Ovary (tissue), 9 donors: ENCODE data around the gene CD28. TPM values are rescaled to one million over a fixed set of nuclear protein-coding genes. Genes with fewer than 3 reads are reported as not detected.

Experiments used
- DNase-seq, 5 donors: peaks; one replicate each; pipeline ENCODE4 v3.0.0-alpha.2; 2019 to 2020
- H3K27ac ChIP-seq, 2 donors: fragments of 200-600 bp; one replicate each; pipeline versions ENCODE4 v1.5.1 to v1.8.0; 2019 to 2022
- H3K27me3 ChIP-seq: fragments of 200-600 bp; one replicate; pipeline ENCODE4 v1.8.0; 2022
- H3K36me3 ChIP-seq: fragments of 200-600 bp; sonication (generic); one replicate; pipeline ENCODE4 v1.5.1; 2019
- H3K4me1 ChIP-seq: one replicate; pipeline ENCODE4 v1.8.1; 2013; ENCODE audit warnings: mild to moderate bottlenecking, moderate library complexity; ENCODE audit not compliant: insufficient read depth
- H3K4me3 ChIP-seq: fragments of 200-600 bp; sonication (generic); one replicate; pipeline ENCODE4 v1.5.1; 2017
- H3K9me3 ChIP-seq, 2 donors: fragments of 200-600 bp in 1 of 2; sonication (generic) in 1 of 2; one replicate each; pipeline versions ENCODE4 v1.5.1 to v1.8.1; 2013 to 2019; ENCODE audit warnings: mild to moderate bottlenecking in 1 of 2, moderate library complexity in 1 of 2
- EP300 ChIP-seq: sonication (generic); formaldehyde crosslinking; IDR thresholded peaks from one replicate; pipeline ENCODE4 v1.6.1; 2017; ENCODE audit warnings: antibody characterized with exemption
- POLR2A ChIP-seq: fragments of 450-650 bp; IDR thresholded peaks from one replicate; pipeline ENCODE4 v1.6.1; 2017; ENCODE audit warnings: antibody characterized with exemption, mild to moderate bottlenecking, moderate library complexity
- WGBS, 3 donors: extraction: QIAGEN DNeasy Blood & Tissue Kit in 1 of 3; methylation state at CpG; one replicate each; pipeline versions ENCODE4 v1.1.5 to v1.1.7; 2013 to 2017; 5-methylcytosine and 5-hydroxymethylcytosine counted together
- intact Hi-C, 4 donors: fragments of 100-400 bp; cut with DNase I; formaldehyde crosslinking; loops; one replicate each; pipeline versions ENCODE4 v1.11.0 to v1.15.1; 2022 to 2023
- polyA plus RNA-seq, 2 donors: library from polyadenylated mRNA; stranded (reverse); fragments of 200-250 nt in 1 of 2; fragments of 350-450 nt in 1 of 2; fragmentation: Illumina TruSeq in 1 of 2; extraction: RNeasy Lipid Tissue Mini Kit (QIAGEN cat#74804) in 1 of 2; gene quantifications; one replicate each; pipeline ENCODE4 v1.2.3, GENCODE V29; 2013 to 2014
- total RNA-seq, 7 donors: library from RNA; depleted of rRNA in 2 of 7; stranded (reverse); fragments of >200 nt in 2 of 7; fragmentation: NEBNext Ultra II Directional in 3 of 7; extraction: Animal tissue kit (Norgen Biotek cat#: 25700) in 3 of 7; gene quantifications; one replicate each; pipeline versions ENCODE4 v1.1.0 to v1.2.4, GENCODE V29; 2016 to 2023
- TF ChIP-seq, protein P1 (sequence below), 3 donors: fragments of 450-650 bp in 2 of 3; fragments of 200-600 bp in 1 of 3; IDR thresholded peaks; one replicate each; pipeline versions ENCODE4 v1.5.1 to v1.8.0; 2016 to 2022; ENCODE audit warnings: antibody characterized with exemption in 3 of 3, mild to moderate bottlenecking in 1 of 3
- donor health status: DM: no; HTN: no; CAD: no; lungs with moderate emphysema.
- donor health status: DM: no; HTN: no; CAD: no.
- donor health status: Bipolar disorder and iron deficiency.
- donor health status: DM: yes; HTN: yes; CAD: no.
- donor health status: DM: no; HTN: no; CAD: no.
- donor health status: DM: yes; HTN: yes; CAD: no.

The CD28 gene
- total and polyA plus RNA-seq, 9 donors: 0.18 to 4.3 (median 1.2) TPM

DNA sequence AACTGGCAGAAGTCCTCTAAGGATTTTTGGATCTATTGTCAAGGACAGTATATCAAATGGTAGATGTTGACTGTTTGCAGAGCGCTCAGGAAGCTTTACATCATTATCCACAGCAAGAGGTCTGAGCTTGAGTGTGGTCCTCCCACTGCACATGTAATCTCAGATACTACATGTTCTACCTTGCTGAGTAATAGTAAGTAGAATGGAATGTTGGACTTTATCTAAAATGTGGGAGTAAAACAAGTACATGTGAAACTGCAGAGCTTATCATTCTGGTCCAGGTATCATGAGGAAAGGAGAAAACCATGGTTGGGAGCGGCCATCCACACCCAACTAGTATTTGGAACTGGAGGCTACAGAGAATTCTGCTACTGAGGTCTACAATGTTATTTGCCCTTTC is 19.3 kb upstream of the CD28 start:
- Histone ChIP-seq H3K36me3 (no peaks in the 10 kb centered on the region), H3K4me3 (no peak overlapping the region), H3K27me3 (no peaks in the 10 kb centered on the region), H3K27ac (no peak overlapping the region), H3K9me3 (no peaks in the 10 kb centered on the region), H3K4me1 (peaks cover 2% of the 10 kb centered on the region)
- intact Hi-C loops: no loop called here
- no peak for TF ChIP-seq EP300
- TF ChIP-seq POLR2A: no peak
- TF ChIP-seq, protein P1, sequence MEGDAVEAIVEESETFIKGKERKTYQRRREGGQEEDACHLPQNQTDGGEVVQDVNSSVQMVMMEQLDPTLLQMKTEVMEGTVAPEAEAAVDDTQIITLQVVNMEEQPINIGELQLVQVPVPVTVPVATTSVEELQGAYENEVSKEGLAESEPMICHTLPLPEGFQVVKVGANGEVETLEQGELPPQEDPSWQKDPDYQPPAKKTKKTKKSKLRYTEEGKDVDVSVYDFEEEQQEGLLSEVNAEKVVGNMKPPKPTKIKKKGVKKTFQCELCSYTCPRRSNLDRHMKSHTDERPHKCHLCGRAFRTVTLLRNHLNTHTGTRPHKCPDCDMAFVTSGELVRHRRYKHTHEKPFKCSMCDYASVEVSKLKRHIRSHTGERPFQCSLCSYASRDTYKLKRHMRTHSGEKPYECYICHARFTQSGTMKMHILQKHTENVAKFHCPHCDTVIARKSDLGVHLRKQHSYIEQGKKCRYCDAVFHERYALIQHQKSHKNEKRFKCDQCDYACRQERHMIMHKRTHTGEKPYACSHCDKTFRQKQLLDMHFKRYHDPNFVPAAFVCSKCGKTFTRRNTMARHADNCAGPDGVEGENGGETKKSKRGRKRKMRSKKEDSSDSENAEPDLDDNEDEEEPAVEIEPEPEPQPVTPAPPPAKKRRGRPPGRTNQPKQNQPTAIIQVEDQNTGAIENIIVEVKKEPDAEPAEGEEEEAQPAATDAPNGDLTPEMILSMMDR (IDR thresholded peaks at IDR 0.05): no peak
- WGBS, 3 donors: 66 to 100% (median 98%) methylated on average over 2 of the region's 2 CpGs
- no peak for DNase-seq

- H3K4me3 ChIP-seq: no peak overlapping the region
- WGBS, 3 donors: 13 to 18% (median 16%) methylated on average over 4 of the region's 4 CpGs
- no peaks in the 10 kb centered on the region for H3K4me1 ChIP-seq
- H3K36me3 ChIP-seq: no peaks in the 10 kb centered on the region
- no peak overlapping the region for H3K27ac ChIP-seq
- no peaks in the 10 kb centered on the region for H3K9me3 ChIP-seq
- TF ChIP-seq POLR2A: no peak
- TF ChIP-seq, protein P1 (IDR thresholded peaks at IDR 0.05): no peak
- no peak for TF ChIP-seq EP300
- DNase-seq: no peak
- H3K27me3 ChIP-seq: no peaks in the 10 kb centered on the region
- intact Hi-C loops: no loop called here
Observed at GRCh38 chr2:203688798-203689197, 17.6 kb upstream of the CD28 start.

- 84 to 95% (median 90%) methylated on average over 8 of the region's 8 CpGs for WGBS, 3 donors
- TF ChIP-seq EP300: no peak
- TF ChIP-seq, protein P1 (IDR thresholded peaks at IDR 0.05): no peak
- TF ChIP-seq POLR2A: no peak
- DNase-seq: no peak
- intact Hi-C loops: no loop called here
- no peaks in the 10 kb centered on the region for H3K4me1 ChIP-seq
- H3K27ac ChIP-seq: no peak overlapping the region
- H3K27me3 ChIP-seq: no peaks in the 10 kb centered on the region
- no peaks in the 10 kb centered on the region for H3K36me3 ChIP-seq
- no peaks in the 10 kb centered on the region for H3K9me3 ChIP-seq
- H3K4me3 ChIP-seq: no peak overlapping the region
Observed at GRCh38 chr2:203689426-203690116, 16.9 kb upstream of the CD28 start.

DNA sequence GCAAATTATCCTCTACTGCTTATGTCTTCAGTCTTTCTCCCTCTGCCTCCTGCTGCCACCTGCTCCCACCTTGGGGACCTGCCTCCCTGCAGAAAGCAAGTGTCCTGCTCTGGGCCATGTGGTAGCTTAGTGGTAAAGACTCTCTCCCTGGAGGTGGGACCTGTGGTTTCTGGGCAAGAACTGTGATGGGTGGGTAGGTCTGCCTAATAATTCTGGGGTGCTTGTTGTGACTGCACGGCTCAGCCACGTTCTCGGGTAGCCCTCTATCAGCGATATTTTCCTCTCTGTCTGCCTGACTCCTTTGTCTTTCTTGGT is 16.4 kb upstream of the CD28 start:
- Histone ChIP-seq H3K9me3 (no peaks in the 10 kb centered on the region), H3K27ac (no peak overlapping the region), H3K4me1 (no peaks in the 10 kb centered on the region), H3K36me3 (no peaks in the 10 kb centered on the region), H3K4me3 (no peak overlapping the region), H3K27me3 (no peaks in the 10 kb centered on the region)
- no peak for DNase-seq
- intact Hi-C loops: no loop called here
- 90 to 94% (median 93%) methylated on average over 4 of the region's 4 CpGs for WGBS, 3 donors
- TF ChIP-seq, protein P1 (IDR thresholded peaks at IDR 0.05): no peak
- TF ChIP-seq POLR2A (no peak), EP300 (no peak)
